Thoracic aorta (tissue), 2 donors: ENCODE data around the gene CA9. TPM values are rescaled to one million over a fixed set of nuclear protein-coding genes. Genes with fewer than 3 reads are reported as not detected.

ENCODE experiments used
- ATAC-seq: fragments of 150-250 bp; one replicate; pipeline ENCODE4 v1.8.0; 2017; ENCODE audit warnings: low read depth; ENCODE audit not compliant: insufficient number of reproducible peaks, low FRiP score
- DNase-seq: peaks from one replicate; pipeline ENCODE4 v3.0.0-alpha.2; 2020; ENCODE audit warnings: low spot score
- H3K27ac ChIP-seq, 2 donors: fragments of 200-600 bp; sonication (generic); 1 replicate in 1 of 2; 2 replicates in 1 of 2; pipeline ENCODE4 v1.5.1; 2016; ENCODE audit warnings: mild to moderate bottlenecking in 2 of 2, moderate library complexity in 2 of 2
- H3K27me3 ChIP-seq: fragments of 200-600 bp; sonication (generic); replicated peaks from 2 replicates; pipeline ENCODE4 v1.6.0; 2016; ENCODE audit warnings: mild to moderate bottlenecking; ENCODE audit not compliant: insufficient read depth
- H3K36me3 ChIP-seq: fragments of 200-600 bp; sonication (generic); one replicate; pipeline ENCODE4 v1.5.1; 2016
- H3K4me1 ChIP-seq, 2 donors: fragments of 200-600 bp; sonication (generic); 1 replicate in 1 of 2; 2 replicates in 1 of 2; pipeline versions ENCODE4 v1.5.1 to v1.6.0; 2016; ENCODE audit warnings: low read depth in 2 of 2, mild to moderate bottlenecking in 1 of 2; ENCODE audit not compliant: control insufficient read depth in 1 of 2
- H3K4me3 ChIP-seq: fragments of 200-600 bp; sonication (generic); 2 replicates; pipeline ENCODE4 v1.5.1; 2016; ENCODE audit warnings: mild to moderate bottlenecking
- H3K9me3 ChIP-seq: fragments of 200-600 bp; sonication (generic); 2 replicates; pipeline ENCODE4 v1.5.1; 2016
- CTCF ChIP-seq: fragments of 200-600 bp; sonication (generic); IDR thresholded peaks from one replicate; pipeline ENCODE4 v1.5.1; 2019; ENCODE audit warnings: antibody characterized with exemption
- total RNA-seq, 2 donors: library from RNA; depleted of rRNA; stranded (reverse); fragments of >200 nt; gene quantifications; one replicate each; pipeline versions ENCODE4 v1.1.0 to v1.2.3, GENCODE V29; 2016

Gene CA9
- total RNA-seq, 2 donors from 2014 or later: 10.7 TPM; not detected in 1

GRCh38 chr9:35675204-35675603 is 1.5 kb downstream of the CA9 start:
- Histone ChIP-seq H3K27ac (no peak overlapping the region), H3K4me1 (peaks cover 15 to 43% of the 10 kb centered on the region in 2 donors), H3K4me3 (peak overlapping the region; percentile 76), H3K27me3 (no peaks in the 10 kb centered on the region), H3K9me3 (no peaks in the 10 kb centered on the region), H3K36me3 (no peaks in the 10 kb centered on the region)
- TF ChIP-seq CTCF: no peak
- ATAC-seq: no peak
- no peak for DNase-seq

- H3K27me3 ChIP-seq: no peaks in the 10 kb centered on the region
- H3K4me3 ChIP-seq: peak overlapping the region; percentile 76
- no peak for ATAC-seq
- peaks cover 15 to 49% of the 10 kb centered on the region in 2 donors for H3K4me1 ChIP-seq
- no peak for TF ChIP-seq CTCF
- no peak for DNase-seq
- peak overlapping the region in 1 of 2 donors; percentile 6 for H3K27ac ChIP-seq
- no peaks in the 10 kb centered on the region for H3K36me3 ChIP-seq
- no peaks in the 10 kb centered on the region for H3K9me3 ChIP-seq
Measured at GRCh38 chr9:35675732-35676392, 2.1 kb downstream of the CA9 start.

- Histone ChIP-seq H3K9me3 (no peaks in the 10 kb centered on the region), H3K27ac (peak overlapping the region; percentile 63 to 100), H3K36me3 (peaks cover 23% of the 10 kb centered on the region), H3K4me3 (no peak overlapping the region), H3K4me1 (peaks cover 12 to 64% of the 10 kb centered on the region in 2 donors), H3K27me3 (no peaks in the 10 kb centered on the region)
- DNase-seq: no peak
- ATAC-seq: no peak
- TF ChIP-seq CTCF: no peak
Measured at GRCh38 chr9:35679091-35679490, 5.4 kb downstream of the CA9 start.

GRCh38 chr9:35679766-35680330 is 6.1 kb downstream of the CA9 start:
- no peak for TF ChIP-seq CTCF
- H3K9me3 ChIP-seq: no peaks in the 10 kb centered on the region
- peaks cover 31% of the 10 kb centered on the region for H3K36me3 ChIP-seq
- no peak overlapping the region for H3K4me3 ChIP-seq
- H3K27ac ChIP-seq: peak overlapping the region; percentile 63 to 100
- peaks cover 15 to 66% of the 10 kb centered on the region in 2 donors for H3K4me1 ChIP-seq
- no peak for DNase-seq
- H3K27me3 ChIP-seq: no peaks in the 10 kb centered on the region
- peak; percentile 14 for ATAC-seq

- no peak overlapping the region for H3K4me3 ChIP-seq
- ATAC-seq (peak; percentile 20), DNase-seq (no peak)
- peaks cover 37% of the 10 kb centered on the region for H3K36me3 ChIP-seq
- no peak for TF ChIP-seq CTCF
- H3K9me3 ChIP-seq: no peaks in the 10 kb centered on the region
- H3K27ac ChIP-seq: peak overlapping the region; percentile 63 to 100
- peaks cover 15 to 69% of the 10 kb centered on the region in 2 donors for H3K4me1 ChIP-seq
- no peaks in the 10 kb centered on the region for H3K27me3 ChIP-seq
Measured at GRCh38 chr9:35680331-35681105, 6.8 kb downstream of the CA9 start.
